NCI-H187 treated with DMSO at 0.1 percent for 48 hours (cell line): ENCODE measurements around the gene CTIF.

Experiments
- DNase-seq: peaks from one replicate; lab custom pipeline; 2025; lab: John Stamatoyannopoulos, UW

CTIF gene

DNA sequence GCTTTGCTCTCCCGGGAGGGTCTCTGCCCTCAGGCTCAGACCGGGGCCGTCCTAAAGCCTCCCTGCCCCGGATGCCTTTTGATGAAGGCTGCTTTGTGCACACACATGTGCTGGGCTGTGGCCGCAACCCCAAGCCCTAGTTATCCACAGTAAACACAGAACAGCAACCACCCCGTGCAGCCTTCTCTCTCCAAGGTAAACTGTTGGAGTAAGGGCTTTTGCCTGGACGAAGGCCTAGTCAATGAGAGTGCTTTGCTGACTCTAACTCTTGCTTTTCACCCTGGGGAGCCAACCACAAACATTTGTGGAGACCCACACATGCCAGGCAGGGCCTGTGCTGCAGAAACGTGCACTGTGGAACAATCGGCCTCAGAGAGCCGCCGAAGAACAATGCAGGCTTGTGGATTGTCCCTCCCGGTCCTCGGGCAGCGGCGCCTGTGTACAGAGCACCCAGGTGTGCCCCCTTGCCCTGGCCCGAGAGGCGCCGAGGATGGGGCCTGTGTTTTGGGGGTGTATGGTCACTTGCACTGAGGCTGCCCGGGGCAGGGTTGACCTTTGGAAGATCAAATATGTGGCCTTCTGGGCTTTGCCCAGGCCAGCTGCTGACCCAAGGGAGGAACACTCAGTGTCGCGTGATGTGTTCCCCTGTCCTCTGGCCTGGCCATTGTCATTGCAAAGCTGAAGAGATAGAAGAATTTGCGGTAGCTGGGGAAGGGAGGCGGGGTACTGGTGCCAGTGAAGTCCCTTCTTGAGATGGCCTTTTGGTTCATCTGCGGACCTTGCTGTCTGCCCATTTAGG, 37.0 kb downstream of the CTIF start:
- no peak for DNase-seq

DNA sequence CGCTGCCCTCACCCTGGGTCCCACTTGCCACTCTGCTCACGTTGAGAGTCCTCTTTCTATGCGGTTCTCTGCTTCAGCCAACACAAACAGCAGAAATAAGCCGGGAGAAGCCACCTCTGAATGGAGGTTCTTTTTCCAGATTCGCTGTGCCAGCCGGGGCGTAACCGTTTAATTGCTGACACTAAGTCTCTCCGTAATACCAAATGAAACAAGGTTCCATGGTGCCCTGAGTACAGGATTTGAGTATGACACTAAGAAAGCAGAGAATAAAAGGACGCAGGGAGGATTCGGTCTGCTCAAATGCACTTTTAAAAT, 37.6 kb downstream of the CTIF start:
- no peak for DNase-seq

DNA sequence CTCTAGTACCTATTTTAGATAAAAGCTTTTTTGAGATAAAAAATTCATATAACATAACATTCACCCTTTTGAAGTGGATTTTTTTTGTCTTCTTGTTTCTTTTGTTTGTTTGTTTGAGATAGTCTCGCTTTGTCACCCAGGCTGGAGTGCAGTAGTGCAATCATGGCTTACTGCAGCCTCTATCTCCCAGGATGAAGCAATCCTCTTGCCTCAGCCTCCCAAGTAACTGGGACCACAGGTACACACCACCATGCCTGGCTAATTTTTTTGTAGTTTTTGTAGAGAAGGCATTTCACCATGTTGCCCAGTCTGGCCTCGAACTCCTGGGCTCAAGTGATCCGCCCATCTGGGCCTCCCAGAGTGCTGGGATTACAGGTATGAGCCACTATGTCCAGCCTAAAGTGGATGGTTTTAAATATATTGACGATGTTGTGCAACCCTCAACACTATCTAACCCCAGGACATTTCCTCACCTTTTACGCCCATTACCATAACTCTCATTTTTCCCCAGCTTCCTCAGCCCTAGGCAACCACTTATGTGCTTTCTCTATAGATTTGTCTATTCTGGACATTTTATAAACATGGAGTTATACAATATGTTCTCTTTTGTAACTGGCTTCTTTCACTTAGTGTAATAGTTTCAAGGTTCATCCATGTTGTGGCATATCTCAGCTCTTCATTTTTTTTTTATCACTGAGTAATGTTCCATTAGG, 38.8 kb downstream of the CTIF start:
- no peak for DNase-seq

DNA sequence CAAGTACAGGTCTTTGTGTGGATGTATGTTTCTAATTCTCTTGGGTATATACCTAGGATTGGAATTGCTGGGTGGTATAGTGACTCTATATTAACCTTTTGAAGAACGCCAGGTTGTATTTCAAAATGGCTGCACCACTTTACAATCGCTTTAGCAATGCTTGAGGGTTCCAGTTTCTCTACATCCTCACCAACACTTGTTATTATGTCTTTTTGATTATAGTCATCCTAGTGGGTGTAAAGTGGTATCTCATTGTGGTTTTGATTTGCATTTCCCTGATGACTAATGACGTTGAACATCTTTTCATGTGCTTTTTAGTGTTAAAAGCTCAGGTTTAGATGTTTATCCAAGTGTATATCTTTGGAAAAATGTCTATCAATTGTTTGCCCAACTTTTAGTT, 39.5 kb downstream of the CTIF start:
- no peak for DNase-seq

DNA sequence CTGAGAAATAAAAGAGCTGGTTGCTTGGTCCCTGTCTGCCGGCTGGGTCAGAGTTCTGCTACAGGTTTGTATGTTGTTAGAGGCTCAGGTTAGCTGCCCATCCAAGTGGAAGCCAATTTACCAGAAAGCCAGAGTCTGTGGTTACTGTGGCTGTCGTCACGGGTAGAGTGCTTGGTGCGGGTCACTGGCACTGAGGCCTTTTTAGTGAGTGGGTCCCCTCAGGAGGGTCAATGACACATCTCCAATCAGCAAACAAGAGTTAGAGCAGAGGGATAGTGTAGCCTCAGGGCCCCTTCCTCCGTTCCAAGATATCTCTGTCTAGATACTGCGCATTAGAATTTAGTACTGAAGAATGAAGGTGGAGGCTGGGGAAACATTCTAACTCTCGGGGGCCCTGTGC, 41.2 kb downstream of the CTIF start:
- DNase-seq = no peak

DNA sequence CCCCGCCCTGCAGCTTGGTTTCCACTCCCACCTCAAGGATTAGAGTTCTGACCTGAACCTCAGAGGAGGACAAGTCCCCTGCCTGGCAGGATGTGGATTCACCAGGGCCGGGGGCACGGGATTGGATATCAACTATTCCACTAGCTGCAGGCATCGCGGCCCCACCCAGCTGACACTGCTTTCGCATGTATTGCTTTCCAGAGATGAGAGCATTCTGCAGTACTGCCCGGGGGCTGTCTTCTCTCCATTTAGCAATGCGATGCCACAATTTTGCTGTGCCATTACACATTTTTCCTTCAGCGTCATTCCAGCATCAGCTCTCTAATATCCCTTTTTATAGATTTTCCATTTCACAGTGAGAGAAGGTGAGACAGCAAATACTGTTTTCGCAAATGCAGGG, 42.0 kb downstream of the CTIF start:
- no peak for DNase-seq

DNA sequence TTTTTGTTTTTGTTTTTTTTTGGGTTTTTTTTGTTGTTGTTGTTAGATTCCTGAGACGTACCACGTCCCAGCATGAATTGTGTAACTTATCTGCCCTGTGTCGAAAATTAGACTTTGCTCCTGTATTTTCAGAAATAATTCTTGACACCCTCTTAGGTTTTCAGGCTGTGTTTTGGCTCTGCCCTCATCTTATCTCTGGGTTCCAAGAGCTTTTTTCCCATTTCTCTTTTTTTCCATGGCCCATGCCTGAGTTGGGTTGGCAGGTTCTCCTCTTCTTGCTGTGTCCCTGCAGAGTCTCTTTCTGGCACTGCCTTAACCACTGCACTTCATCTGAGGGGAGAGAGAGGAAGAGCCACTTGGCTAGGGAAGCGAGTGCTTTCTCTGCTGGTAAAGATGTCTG, 42.4 kb downstream of the CTIF start:
- DNase-seq = no peak

DNA sequence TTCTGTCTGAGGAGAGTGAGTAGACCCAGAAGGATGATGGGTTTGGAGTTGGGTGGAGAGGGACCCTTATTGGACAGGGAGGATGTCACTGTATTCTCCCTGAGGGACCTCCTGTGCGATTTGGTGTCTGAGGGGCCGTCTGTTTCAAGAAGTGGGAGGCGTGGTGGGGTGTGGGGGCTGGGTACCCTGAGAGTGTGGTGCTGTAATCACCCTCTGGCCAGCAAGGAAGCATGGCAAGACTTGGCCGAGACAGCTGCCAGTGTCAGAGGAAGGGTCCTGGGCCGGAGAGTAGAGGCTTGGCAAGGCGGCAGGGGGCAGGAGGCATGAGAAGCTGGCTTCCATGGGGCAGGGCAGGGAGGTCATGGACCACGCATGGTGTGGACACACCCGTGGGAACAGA, 43.1 kb downstream of the CTIF start:
- no peak for DNase-seq

DNA sequence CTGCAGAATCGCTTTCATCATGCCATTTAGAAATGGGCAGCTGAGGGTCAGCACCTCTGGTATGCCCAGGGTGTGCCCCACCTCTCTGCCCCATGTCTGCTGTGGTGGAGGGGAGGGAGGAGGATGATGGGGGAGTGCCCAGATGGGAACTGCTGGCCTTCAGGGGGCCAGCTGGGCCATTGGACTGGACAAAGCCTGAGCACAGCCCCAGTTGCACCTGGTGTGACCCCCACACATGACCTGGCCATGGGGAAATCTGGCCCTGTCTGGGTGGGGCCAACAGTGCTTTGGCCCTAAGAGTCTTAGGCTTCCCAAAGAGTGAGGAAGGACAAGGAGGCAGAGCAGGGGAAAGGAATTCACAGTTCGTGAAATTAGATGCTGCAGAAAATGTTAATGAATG, 44.1 kb downstream of the CTIF start:
- DNase-seq = no peak

DNA sequence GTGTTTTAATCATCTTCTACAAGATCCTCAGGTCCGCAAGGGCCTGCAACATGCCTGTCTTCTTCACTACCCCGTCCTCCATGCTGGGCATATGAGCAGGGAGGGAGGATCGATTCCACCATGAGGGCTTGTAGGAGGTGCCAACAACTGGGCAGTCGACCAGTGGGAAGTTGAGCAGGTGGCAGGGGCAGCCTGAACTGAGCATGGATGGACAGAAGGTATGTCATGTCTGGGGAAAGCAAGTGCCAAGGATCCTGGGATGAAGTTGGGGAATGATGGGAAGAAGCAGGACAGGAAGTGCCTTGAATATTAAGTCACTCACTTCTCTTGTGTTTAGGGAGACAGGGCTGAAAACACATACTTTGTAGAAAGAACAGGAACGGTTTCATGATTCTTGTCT, 44.7 kb downstream of the CTIF start:
- DNase-seq = no peak

DNA sequence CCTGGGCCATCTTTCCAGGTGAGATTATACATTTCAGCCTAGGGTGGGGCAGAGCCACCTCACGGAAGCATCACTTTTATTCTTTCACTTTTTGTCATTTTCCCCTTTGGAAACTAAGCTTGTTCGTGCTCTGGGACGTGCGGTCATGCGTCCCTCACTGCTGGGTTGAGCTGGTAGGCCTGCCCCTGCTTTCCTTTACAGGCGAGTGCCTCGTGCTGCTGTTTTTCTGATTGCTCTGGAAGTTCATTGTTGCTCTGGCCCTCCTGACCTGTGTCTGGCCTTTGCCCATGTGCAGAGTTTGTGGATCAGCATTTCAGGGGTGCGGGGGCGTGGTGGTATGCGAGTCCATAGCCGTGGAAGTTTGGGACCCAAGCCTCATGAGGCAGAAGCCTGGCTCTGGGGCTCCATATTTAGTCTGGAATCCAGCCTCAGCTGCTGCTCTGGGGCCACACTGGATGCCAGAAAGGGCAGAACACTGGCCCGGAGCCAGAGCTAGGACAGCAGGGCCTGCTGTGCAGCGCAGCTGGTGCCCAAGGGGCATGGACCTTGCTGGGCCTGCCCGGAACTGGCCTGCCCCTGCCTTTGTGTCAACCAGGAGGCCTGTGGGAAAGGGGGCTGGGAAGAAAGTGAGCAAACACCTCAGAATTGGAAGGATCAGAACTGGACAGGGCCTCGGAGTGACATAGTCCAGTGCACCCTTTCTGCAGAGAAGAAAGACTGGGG, 51.1 kb downstream of the CTIF start:
- no peak for DNase-seq

DNA sequence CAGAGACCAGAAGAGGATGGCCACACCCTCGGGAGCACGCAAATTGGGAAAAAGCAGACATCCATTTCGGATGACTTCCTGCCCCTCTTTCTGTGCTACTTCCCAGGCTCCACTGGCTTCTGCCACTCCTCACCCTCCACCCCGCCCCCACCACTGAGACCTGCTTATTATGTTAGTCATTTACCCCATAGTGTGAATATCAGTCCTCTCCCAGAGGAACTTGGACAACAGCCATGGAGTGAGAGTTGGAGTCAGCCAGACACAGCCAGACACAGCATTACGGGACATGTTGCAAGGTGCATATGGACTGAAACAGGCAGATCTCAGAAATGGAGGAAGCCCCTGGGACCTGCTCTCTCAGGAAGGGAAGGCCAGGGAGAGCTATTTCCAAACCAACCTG, 51.8 kb downstream of the CTIF start:
- no peak for DNase-seq

DNA sequence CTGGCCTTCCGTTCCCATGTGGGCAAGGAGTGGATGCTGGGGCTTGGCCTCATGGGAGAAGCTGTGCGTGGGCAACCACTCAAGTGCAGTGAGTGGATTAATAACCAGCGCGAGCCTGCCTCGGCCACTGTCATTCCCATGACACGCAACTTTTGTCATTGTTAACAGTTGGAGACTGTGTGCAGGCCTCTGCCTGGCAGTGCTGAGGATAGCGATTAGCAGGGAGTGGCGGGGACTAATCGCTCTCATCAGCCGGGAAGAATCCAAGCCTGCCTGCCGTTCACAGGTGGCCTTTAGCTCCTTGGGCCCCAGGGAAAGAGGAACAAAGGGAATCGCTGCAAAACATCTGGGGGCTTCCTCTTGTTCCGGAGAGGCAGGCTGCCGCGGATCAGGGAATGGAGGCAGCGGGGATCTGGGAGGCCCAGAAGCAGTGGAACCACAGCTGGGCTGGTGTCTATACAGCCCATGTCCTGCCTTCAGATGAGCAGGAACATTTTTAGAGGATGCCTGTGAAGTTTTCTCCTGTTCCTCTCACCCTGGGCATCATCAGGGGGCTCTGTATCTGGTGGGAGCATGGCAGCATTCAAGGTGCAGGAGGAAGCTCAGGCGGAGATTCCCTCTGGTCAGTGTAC, 53.8 kb downstream of the CTIF start:
- DNase-seq = no peak

DNA sequence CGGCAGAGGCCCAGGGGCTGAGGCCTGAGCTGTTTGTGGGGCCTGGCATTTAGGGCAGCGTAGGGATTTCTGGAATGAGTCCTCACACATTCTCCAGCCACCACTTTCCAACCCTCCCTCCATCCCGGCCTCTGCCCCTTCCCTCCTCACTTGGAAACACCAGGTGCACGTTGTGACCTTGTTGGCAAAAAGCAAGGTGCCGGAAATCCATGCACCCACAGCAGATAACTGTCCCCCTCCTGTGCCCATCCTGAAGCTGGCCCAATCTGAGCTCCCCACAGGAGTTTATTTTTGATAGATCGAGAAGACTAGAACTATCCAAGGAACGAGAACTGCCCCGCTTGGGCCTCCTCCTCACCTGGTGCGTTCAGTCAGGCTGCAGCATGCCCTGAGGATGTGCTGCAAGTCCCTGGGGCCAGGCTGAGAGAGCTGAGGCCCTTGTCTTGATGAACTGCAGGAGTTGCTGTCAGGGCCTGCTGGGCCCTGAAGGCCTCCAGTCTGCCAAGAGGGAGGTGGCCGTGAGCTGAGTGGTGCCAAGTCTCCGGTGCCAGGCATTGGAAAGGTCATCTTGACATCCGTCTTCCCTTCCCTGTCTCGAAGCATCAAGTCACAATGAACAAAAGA, 55.8 kb downstream of the CTIF start:
- DNase-seq = no peak

DNA sequence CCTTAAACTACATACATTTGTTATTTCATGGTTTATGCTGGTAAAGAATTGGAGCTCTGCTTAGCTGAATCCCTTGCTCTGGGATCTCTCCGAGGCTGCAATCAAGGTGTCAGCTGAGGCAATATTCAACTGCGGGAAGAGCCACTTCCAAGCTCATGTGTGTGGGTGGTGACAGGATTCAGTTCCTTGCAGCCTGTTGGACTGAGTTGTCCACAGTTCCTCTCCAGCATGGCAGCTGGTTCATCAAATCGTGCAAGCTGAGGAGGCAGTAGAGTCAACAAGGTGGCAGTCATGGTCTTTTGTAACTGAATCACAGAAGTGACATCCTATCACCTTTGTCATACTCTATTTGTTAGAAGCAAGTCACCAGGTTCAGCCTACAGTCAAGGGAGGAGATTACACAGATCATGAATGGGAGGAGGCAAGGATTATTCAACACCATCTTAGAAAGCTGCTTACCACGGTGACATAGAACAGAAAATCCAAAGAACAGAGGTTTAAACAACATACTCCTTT, 56.9 kb downstream of the CTIF start:
- DNase-seq = no peak

DNA sequence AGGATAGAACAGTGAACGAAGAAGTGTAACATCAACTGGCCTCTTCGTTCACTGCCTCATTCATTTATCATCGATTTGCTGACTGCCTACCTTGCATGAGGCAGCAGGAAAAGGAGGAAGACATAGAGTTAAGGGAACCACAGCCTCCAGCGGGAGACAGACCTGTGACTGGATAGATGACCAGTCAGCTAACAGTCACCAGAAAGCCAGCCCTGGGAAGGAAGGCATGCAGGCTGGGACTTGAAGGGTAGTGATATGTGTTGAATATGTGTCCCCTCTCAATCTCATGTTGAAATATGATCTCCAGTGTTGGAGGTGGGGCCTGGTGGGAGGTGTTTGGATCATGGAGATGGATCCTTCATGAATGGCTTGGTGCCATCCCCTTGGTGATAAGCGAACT, 58.3 kb downstream of the CTIF start:
- DNase-seq = no peak

DNA sequence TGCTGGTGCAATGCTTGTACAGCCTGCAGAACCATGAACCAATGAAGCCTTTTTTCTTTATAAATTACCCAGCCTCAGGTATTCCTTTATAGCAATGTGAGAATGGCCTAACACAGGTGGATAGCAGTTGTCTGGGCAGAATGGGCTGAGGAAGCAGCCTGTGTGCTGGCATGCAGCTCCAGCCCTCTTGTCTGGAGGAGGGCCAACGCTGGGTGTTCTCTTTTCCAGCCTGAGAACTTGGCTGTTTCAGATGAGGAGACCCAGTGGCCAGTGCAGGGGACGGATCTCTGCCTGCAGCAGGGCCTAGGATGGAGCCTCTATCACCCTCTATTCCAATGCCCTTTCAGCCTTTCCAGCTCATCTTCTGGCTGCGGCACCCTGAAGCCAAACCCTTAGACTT, 58.8 kb downstream of the CTIF start:
- DNase-seq = no peak

DNA sequence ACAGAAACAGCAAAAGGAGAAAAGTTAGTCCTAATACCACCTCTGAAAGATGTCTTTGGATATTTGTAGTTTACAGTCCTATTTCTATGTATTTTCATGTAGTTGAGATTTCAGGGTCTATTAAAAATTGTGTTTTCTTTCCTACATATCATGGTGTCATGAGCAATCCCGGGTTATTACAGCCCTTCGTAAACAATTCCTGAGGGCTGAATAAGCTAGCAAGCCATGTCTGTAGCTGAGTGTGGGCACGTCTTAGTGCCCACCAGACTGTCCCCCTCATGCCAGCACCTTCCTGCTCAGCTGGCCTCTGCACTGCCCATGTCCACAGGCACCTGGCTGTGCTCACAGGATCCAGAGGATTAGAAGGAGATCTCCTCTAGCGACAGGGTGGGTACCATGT, 60.6 kb downstream of the CTIF start:
- DNase-seq = no peak

DNA sequence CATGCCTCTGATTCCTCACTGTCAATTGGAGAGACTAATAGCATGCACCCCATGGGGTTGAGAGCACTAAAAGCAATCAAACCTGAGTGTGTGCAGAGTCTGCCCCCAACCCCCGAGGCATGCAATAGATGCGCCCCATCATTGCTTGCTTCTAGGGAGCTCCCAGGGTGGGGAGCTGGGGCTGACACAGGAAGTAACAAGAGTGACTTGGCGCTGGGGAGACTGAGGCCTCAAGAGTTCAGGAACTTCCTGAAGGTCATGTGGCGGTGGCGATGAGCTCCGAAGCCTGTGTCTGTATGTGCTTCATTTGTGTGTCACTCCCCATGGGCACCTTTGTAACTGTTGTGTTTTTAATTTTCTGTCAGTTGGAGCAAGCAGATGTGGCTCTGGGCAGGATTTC, 61.2 kb downstream of the CTIF start:
- no peak for DNase-seq

DNA sequence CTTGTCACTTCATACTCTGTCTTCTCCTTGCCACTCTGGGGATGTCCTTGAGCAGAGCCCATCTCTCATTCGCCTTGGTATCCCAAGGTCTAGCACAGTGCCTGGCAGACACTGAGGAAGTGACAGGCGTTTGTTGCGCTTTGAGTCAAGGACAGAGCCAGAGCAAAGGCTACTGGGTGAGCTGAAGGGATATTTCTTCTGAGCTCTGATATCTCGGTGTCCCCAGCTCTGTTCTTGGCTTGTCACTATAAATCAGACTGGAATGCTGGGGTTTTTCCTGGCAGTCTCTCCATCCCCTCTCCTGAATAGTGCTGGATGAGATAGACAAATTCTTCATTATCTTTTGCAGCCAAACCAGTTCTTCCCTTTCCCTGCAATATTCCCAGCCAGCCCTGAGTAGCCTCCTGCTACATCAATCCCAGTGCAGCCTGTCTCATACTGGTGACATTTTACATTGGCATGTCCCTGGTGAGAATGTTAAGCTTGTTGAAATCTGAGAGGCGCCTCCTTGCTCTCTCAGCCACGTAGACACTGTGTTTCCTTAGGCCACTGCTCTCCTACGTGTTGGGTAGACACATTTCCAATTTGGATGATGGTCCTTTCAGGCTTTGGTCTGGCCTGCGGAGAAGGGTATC, 61.7 kb downstream of the CTIF start:
- DNase-seq = no peak

DNA sequence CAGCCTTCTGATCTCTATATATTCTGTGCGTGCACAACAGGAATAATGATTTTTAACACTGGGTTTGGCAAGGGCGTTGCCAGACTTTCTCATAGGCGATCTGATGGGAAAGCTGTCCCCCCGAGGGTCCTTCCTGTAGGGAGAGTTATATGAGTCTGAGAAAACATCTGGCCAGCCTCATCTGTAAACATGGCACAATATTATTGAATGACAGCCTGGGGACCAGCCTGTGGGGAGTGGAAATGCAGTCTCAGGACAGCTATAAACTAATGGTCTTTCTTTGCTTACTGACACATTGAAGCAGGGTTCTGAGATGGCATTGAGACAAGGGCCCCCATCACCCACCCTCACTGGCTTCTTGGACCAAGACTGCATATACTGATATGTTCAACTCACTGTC, 62.5 kb downstream of the CTIF start:
- no peak for DNase-seq
